NCI-H187 treated with DMSO at 0.1 percent for 48 hours (cell line): ENCODE results near the gene LRP1B.
"Not testable (repeated sequence)": the region's sequence is repeated elsewhere in the genome, so short reads cannot be mapped to it uniquely, and the experiment has no call there.

Source experiments
- DNase-seq: peaks from one replicate; lab custom pipeline; 2025; lab: John Stamatoyannopoulos, UW

LRP1B gene

DNA sequence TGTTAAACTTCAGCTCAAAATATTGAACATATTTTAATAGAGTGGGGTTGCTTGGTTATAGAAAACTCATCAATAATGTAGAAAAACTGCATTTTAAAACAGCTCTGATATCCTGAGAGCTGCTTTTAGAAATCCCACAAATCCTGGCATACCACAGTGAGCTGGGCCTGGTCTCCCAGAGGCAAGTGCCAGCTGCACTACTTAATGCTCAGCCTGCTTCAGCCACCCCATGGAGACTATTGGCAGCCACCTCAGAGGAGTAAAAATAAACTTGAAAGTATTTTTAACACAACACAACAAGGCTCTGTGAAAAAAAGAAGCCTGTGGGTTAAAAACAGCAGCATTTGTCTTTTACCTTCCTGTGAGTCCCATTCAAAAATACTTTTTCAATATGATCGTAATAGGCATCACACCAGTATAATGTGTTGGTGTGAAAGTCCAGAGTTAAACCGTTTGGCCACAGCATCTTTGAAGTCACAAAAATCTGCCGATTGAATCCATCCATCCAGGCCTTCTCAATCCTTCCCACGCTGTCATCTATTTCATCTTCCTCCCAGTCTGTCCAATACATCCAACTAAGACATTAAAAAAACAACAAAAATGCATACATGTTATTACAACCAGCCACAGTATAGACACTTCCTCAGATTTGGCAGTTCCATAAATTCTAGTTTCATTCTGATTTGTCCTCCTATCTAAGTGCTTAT, 1115.3 kb downstream of the LRP1B start:
- DNase-seq, result no peak

DNA sequence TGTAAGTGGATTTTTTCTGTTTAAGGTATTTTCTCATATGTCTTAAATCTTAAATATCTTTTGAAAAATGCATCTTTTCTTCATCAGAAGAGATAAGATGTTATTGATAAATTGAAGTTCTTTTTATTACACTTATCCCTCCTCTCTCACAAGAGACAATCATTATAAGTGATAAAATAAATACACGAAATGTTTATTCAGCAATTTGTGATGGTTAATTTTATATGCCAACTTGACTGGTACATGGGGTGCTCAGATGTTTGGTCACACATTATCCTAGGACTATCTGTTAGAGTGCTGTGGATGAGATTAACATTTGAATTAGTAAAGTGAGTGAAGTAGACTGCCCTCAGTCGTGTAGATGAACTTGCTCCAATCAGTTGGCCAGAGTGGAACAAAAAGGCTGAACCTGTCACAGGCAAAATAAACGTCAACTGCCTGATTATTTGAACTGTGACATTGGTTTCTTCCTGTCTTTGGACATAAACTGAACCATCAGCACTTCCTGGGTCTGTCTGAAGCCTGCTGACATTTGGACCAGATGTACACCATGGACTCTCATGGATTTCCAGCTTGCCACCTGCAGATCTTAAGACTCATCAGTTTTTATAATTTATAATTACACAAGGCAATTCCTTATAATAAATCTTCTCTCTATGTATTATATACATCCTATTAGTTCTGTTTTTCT, 1126.7 kb downstream of the LRP1B start:
- no peak for DNase-seq

DNA sequence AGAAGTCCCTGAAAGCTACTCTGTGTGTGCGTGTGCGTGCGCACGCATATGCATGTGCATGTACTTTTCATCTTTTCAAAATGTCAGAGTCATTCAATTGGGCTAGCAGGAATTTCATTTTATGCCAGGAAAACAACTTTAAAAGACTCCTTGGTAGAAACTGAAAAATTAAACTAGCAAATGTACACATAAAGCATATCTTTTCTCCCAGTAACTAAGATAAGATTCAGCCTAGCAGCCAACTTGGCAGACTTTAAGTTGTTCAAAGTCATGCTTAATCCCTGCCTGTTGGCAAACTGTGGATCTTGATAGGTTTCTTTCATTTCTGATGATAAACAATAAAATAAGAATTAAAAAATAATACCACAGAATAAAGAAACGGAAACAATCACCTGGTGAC, 1129.1 kb downstream of the LRP1B start:
- no peak for DNase-seq

DNA sequence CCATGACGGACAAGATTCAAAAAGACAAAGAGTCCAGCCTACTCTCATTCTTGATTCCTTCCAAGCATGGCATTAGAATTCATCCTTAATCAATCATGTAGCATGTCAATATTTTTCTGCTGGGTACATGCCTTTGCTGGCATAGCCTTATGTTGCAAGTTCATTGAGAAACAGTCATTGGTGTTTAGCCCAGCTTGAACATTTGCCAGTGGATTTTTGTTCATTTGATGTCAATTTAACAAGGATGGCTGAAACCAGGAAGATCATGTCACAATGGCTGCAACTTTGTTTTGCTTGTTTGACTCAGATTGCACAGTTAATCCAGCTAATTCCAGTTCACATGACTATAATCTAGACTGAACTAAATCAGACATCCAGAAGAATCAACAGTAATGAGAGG, 1132.2 kb downstream of the LRP1B start:
- DNase-seq, result no peak

DNA sequence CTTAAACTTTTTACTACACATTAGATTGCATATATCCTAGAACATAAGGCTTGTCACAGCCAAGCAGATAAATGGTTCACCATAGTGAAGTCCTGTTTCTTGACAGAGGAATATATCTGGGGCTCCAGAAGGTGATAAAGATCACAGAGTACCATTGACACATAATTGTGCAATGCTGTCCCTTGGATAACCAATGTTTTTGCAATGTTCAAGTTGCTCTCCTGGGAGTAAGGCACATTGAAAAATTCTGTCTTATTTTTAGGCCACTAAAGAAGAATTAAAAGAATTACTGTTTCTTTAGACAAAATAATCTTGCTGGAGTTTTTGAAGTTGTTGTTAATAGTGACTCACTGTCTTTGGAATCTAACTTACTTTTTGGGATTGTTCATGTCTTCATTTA, 1132.8 kb downstream of the LRP1B start:
- no peak for DNase-seq

DNA sequence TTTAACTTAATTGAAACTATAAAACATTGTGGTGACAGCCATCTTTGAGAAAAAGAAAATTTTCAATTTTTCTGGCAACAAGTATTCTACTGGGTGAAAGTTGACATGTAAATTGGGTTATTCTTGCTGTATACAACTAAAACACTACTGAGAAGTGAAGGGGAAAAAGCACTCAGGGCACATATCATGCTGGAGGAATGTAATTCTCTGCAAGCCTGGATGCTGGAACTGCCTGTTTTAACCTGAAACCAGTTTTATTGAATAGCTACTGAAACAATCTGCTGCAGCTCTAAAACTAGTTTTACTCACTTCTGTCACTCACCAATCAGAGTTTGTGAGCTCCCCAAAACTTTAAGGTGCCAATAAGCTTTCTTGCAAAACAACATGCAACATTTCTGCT, 1136.0 kb downstream of the LRP1B start:
- DNase-seq, result no peak

DNA sequence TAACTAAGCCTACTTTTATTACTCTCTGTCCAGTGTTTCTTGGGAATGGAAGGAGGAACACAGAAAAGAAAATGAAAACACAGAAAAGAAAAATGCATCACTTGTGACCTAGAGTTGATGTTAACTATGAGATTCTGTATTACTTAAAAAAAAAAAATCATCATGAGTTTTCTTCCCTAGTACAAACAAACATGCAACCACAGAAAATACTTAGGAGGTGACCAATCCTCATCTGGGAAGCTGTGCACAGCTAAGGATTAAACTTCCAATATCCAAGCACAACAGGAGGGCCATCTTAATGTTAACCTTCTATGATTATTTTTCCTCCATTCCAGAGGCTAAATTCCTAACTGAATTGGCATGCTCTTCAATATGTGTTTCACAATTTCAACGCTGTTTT, 1140.4 kb downstream of the LRP1B start:
- no peak for DNase-seq

DNA sequence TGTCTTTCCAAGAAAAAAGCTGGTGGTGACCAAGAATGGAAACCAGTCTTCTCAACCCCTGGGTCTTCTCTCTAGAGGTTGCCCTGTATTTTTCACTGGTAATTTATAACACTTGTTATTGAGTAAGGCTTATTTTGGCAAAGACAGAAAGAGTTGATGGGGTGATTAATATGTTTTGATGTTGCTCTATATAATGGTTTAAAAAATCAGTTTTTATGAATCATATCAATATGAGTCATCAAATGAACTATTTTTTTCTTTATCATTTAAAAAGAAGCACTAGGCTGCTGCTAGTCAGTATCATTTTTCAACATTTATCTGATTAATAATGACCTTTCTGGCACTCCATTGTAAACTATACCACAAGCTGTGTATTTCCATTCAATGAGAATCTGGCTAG, 1142.2 kb downstream of the LRP1B start:
- DNase-seq, result no peak

DNA sequence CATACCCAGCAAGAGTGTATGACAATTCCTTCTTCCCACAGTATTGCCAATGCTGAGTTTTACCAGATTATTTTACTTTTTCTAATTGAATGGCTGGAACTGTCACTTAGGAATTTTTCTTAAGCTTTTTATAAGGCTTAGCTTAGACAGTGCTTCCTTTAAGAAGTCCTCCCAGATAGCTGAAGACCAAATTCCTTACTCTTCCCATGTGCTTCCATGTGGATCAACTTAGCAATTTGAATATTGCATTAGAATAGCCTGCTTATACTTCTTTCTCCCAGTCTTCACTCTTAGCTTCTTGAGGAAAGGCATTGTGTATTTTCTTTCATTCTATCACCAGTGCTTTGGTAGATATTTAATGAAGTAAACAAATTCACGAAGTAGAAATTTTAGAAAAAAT, 1144.4 kb downstream of the LRP1B start:
- no peak for DNase-seq

DNA sequence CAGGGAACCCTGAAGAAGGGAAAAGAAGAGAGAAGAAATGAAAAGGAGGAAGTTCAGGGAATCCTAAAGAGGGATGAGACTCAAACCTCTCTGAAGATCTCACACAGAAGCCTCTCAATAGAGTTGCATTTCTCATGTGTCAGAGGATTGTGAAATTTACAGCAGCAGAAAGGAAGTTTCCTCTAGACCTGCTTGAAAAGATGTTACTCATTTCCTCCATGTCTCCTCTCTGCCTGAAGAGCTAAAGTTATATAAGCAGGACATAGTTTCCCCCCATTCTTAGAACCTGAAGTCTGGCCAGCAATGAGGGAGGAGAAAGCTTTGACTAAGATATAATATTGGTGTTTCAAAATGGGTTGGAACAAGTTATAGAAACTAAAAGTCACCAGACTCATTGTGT, 1155.6 kb downstream of the LRP1B start:
- DNase-seq, result no peak

DNA sequence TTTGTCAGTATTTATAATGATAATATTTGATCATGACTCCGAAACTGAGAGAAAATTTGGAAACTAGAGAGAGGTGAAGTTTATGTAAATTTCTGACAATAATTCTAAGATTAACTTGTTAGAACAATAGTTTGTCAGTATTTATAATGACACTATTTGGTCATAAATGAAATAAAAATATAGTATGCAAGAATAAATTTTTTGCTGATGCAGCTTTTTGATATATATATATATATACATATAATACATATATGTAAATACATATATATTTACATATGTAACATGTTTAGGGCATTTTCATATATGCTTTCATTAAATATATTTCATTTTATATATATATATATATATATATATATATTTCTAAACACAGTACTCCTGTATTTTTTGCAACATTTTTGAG, 1158.1 kb downstream of the LRP1B start:
- no peak for DNase-seq

DNA sequence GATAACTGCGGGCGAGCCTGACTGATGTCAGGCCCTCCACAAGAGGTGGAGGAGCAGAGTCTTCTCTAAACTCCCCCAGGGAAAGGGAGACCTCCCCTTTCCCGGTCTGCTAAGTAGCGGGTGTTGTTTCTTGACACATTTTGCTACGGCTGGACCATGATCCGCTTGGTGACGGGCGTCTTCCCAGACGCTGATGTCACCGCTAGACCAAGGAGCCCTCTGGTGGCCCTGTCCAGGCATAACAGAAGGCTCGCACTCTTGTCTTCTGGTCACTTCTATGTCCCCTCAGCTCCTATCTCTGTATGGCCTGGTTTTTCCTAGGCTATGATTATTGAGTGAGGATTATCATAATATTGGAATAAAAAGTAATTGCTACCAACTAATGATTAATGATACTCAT, 1166.5 kb downstream of the LRP1B start:
- DNase-seq, result not testable (repeated sequence)

DNA sequence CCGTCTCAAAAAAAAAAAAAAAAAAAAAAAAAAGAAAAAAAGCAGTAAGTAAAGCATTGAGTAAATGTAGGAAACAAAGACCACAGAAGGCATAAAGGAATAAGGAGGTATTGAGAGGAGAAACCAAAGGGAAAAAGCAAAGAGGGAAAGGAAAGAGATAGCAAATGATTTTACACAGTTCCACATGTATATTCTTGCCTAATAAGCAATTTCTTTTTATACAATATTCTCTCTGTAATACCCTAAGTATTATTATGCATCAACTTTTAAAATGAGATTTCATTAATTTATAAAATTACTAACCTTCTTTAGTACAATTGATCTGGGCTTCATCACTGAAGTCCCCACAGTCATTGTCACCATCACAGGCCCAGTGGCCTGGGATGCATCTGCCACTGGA, 1180.9 kb downstream of the LRP1B start:
- DNase-seq, result no peak

DNA sequence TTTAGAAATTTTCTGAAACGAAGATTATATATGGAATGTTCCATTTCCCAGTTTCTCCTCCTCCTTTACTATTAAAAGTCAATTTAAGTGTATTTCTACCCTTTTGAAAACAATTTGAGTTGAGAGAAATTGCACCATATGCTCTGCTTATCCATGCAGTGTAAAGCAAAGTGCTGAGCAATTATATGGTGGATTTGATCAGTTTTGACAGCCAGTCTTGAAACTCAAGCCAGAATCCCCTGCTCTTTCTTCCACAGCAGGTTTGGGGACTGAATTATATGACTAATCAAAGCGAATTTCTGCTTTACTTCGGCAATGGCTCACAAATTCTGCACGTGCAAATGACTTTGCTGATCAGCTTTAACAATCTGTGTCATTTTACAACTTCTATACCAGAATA, 1183.6 kb downstream of the LRP1B start:
- DNase-seq, result no peak

DNA sequence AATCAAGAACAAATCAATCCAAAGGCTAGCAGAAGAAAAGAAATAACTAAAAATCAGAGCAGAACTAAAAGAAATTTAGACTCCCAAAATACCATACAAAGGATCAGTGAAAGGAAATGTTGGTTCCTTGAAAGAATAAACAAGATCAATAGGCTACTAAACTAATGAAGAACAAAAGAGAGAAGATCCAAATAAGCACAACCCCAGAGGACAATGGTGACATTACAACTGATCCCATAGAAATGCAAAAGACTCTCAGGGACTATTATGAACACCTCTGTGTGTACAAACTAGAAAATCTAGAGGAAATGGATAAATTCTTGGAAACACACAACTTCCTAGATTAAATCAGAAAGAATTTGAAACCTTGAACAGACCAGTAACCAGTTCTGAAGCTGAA, 1186.9 kb downstream of the LRP1B start:
- no peak for DNase-seq

DNA sequence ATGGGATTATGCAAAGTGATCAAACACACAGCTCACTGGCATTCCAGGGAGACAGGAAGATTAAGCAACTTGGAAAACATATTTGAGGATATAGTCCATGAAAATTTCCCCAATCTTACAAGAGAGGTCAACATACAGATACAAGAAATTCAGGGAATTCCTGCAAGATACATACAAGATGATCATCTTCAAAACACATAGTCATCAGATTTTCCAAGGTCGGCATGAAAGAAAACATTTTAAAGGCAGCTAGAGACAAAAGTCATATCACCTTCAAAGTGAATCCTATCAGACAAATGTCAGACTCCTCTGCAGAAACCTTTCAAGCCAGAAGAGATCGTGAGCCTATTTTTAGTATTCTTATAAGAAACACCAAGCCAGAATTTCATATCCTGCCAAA, 1188.5 kb downstream of the LRP1B start:
- DNase-seq, result no peak

DNA sequence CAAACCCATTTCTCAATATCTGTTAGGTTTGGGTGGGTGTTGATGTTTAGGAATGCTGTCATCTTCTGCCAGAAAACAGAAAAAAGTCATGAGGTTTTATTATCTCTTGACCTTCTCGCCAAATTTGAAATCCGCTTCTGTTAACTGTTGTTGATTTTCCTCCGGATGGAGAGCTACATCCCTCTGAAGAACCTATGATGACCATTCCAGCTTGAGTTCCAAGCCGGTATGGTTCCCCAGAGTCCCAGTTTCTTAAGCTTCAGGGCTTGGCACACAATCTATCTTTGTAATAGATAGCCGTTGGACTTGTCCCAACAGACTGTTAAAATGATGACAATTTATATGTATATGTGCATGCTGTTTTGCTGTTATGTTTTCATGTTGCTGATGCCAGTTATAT, 1201.0 kb downstream of the LRP1B start:
- no peak for DNase-seq

DNA sequence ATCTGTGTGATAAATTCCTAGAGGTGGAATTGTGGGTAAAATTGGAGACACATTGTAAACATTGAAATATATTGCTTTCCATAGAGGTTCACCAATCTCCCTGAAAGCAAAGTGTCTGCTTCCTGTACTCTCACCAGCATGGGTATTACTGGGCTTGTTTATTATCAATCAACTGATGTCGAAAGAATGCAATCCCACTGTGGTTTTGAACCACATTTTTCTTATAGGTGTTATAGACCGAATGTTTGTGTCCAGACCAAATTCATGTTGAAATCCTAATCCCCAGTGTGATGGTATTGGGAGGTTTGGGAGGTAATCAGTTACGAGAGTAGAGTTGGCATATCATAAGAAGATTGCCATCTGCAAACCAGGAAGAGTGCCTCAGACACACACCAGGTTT, 1212.4 kb downstream of the LRP1B start:
- DNase-seq, result no peak

DNA sequence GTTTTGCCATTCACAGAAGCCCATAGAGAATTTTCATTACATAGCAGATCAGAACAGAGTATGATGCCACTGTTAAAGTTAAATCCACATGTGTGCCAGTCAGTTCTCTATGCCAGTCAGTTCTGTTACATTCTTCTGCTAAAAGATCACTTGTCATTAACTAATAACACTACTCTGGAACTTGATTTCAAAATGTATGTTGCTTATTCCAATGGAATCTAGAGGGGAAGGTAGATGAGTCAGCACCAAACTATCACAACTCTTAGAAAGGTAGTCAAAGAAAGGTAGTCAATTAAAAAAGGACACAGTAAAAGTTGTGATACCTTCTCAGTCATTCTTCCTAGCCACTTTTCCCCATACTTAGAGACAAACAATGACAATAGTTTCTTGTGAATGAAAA, 1214.4 kb downstream of the LRP1B start:
- DNase-seq, result no peak

DNA sequence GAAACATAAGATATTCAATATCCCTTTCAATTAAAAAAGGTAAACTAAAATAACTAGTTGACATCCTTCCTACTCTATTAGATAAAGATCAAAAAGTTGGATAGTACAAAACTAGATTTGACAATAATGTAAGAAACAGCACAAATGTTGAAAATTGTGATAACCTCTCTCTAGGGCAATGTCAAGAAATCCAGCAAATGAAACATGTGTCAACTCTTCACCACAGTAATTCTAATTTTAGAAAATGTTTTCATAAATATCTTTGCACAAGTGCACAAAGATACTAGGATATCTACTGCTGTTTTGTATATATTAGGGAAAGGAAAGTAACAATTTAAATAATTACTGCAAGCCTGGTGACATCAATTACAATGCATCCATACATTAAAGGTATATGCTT, 1220.1 kb downstream of the LRP1B start:
- no peak for DNase-seq

DNA sequence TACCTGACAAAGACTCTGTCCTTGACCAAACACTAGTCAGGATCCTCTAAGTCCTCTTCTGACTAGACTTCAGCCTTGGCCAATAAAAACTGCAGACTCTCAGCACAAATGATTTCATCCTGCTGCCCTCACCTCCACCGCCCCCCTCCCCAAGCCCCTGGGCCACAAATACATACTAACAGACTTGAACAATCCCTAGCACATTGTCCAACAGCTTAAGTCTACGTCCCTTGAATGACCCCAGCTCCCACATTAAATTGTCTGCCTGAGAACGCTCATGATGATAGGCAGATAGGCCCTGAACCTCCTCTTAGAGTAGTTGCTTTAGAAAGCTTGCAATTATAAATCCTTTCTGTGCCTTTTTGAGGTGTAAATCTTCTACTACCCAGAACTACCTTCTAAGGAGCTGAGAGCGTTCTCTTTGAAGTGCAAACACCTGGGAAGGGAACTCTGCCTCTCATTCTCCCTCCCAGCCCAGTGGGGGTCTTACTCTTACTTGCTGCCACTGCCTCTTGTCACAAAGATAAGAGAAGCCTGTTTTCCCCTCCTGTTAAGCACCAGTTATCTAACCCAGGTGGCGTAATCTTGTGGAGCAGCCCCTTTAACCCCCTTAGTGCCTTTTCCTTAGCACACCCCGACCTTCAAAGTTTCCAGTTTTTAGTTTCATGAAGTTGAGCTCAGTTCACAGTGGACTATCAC, 1225.6 kb downstream of the LRP1B start:
- DNase-seq, result no peak

DNA sequence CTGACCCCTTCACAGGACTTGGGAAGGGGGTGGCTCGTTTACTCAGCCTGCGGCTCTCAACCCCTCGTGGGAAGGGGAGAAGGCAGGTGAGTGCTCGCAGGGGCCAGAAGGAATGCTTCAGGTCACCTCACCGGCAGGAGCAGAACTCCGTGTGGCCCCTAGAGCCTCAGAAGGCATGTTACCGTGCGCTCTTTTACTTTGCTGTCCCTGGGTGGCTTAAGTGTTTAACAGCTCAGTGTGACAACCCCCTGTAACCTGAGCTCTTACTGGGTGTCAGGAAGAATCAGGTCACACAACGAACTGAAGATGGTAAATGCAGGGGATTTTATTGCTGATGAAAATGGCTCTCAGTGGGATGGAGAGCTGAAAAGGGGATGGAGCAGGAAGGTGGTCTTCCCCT, 1235.4 kb downstream of the LRP1B start:
- DNase-seq, result no peak

DNA sequence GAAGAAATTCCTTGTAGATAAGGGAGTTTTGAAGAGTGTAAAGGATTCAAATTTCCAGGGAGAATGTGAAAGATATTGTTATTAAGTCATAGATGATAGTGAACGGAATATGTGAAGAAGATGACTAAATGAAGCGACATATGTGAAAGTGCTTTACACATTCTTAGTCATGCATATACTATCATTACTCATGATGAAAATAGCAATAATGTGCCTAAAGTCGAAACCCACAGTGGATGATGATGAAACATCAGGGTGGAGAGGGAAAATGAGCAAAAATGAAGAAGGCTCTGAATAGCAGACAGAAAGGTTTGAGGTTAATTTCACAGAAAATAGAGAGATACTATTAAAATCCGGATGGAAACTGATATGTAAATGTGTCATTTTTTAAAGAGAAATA, 1237.1 kb downstream of the LRP1B start:
- DNase-seq, result no peak
